GM12891 (cell line): Measurements from ENCODE around the gene C1orf115.

Experiments
- PAX5 ChIP-seq: IDR thresholded peaks from 2 replicates; pipeline ENCODE4 v1.6.1; 2011; ENCODE audit warnings: low read length, moderate library complexity, mild to moderate bottlenecking; ENCODE audit not compliant: insufficient read depth, severe bottlenecking
- POLR2A ChIP-seq: IDR thresholded peaks from 2 replicates; pipeline ENCODE4 v1.6.1; 2011; ENCODE audit warnings: low read depth, low read length, control low read depth
- POLR2AphosphoS5 ChIP-seq: IDR thresholded peaks from 2 replicates; pipeline ENCODE4 v1.6.1; 2011; ENCODE audit warnings: low read depth, low read length, control low read depth
- POU2F2 ChIP-seq: IDR thresholded peaks from 2 replicates; pipeline ENCODE4 v1.6.1; 2011; ENCODE audit warnings: low read depth, mild to moderate bottlenecking, control low read depth, low read length, moderate library complexity
- SPI1 ChIP-seq: IDR thresholded peaks from 2 replicates; pipeline ENCODE4 v1.6.1; 2011; ENCODE audit warnings: low read depth, low read length, control low read depth
- TAF1 ChIP-seq: IDR thresholded peaks from 2 replicates; pipeline ENCODE4 v1.6.1; 2011; ENCODE audit warnings: low read depth, low read length, control low read depth

DNA sequence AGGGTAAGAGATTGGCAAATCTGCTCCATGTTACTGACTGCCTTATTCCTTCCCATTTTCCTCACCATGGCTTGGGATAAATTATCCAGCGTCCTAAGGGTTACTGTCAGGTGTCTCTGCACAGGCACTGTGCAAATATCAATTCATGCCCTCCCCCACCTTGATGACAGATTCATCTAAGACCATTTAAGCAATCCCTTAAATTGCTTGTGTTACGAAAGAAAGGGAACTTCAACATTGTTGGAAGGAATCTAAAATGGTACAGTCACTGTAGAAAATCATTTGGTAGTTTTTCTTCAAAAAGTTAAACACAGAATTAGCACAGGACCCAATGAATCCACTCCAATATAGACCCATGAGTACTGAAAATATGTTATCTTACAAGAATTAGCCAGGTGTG, 40.3 kb downstream of the C1orf115 start:
- TF ChIP-seq SPI1 (no peak), POLR2AphosphoS5 (no peak), POLR2A (no peak), TAF1 (no peak), POU2F2 (no peak), PAX5 (no peak)
